ENCODE results near the gene FKTN.
A peak's percentile ranks its signal among the peaks of the same experiment; 100 is the strongest.
"Not testable (repeated sequence)": the region's sequence is repeated elsewhere in the genome, so short reads cannot be mapped to it uniquely, and the experiment has no call there.

The FKTN gene

GRCh38 chr9:105557804-105558610 is at the start of gene FKTN:
TSS of gene FKTN (plus strand) at chr9:105558131. CDS start at chr9:105575033, 16,902 bp downstream.
- TF ChIP-seq, protein P1, sequence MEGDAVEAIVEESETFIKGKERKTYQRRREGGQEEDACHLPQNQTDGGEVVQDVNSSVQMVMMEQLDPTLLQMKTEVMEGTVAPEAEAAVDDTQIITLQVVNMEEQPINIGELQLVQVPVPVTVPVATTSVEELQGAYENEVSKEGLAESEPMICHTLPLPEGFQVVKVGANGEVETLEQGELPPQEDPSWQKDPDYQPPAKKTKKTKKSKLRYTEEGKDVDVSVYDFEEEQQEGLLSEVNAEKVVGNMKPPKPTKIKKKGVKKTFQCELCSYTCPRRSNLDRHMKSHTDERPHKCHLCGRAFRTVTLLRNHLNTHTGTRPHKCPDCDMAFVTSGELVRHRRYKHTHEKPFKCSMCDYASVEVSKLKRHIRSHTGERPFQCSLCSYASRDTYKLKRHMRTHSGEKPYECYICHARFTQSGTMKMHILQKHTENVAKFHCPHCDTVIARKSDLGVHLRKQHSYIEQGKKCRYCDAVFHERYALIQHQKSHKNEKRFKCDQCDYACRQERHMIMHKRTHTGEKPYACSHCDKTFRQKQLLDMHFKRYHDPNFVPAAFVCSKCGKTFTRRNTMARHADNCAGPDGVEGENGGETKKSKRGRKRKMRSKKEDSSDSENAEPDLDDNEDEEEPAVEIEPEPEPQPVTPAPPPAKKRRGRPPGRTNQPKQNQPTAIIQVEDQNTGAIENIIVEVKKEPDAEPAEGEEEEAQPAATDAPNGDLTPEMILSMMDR (IDR thresholded peaks at IDR 0.05), result no peak
- peak within 1 kb of the TSS; percentile 93 for H3K27ac Mint-ChIP-seq
- peaks cover 52% of the 10 kb centered on the region for H3K9me3 Mint-ChIP-seq
- DNase-seq, result peak; percentile 86
- peaks cover 17% of the 10 kb centered on the region for H3K27me3 Mint-ChIP-seq (ENCODE audit: low read depth, poor library complexity)
- peaks cover 48% of the 10 kb centered on the region for H3K36me3 Mint-ChIP-seq (ENCODE audit: low read depth)
- H3K4me1 Mint-ChIP-seq, result peaks cover 17% of the 10 kb centered on the region
- peak within 1 kb of the TSS; percentile 94 for H3K4me3 Mint-ChIP-seq

GRCh38 chr9:105508530-105508929 is 49.4 kb upstream of the FKTN start:
- no peaks in the 10 kb centered on the region for H3K9me3 Mint-ChIP-seq
- H3K36me3 Mint-ChIP-seq (ENCODE audit: low read depth), result peaks cover 41% of the 10 kb centered on the region
- no peaks in the 10 kb centered on the region for H3K27me3 Mint-ChIP-seq (ENCODE audit: low read depth, poor library complexity)
- no peaks in the 10 kb centered on the region for H3K4me1 Mint-ChIP-seq
- no peak for DNase-seq
- no peak overlapping the region for H3K4me3 Mint-ChIP-seq
- no peak overlapping the region for H3K27ac Mint-ChIP-seq
- TF ChIP-seq, protein P1 (IDR thresholded peaks at IDR 0.05), result no peak

DNA sequence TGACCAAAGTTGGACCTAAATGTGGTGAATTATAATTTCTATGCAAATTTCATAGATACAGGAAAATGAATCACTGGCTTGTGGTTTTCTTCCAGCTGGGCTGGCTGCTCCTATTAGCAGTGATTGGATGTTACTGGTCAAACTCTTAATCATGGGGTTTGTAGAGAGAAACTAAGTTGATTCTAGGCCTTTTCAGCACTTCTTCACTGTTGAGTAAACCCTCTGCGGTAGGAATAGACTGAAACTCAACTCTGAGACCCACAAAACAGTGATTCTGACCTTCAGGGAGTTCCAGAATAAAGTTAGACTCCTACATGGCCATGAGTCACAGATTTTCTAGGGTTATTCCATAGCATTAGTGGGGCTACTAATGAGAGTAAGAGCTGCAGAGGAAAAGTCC is 47.9 kb upstream of the FKTN start:
- TF ChIP-seq, protein P1 (IDR thresholded peaks at IDR 0.05), result no peak
- H3K4me1 Mint-ChIP-seq, result peaks cover 5% of the 10 kb centered on the region
- no peak for DNase-seq
- no peak overlapping the region for H3K4me3 Mint-ChIP-seq
- H3K27me3 Mint-ChIP-seq (ENCODE audit: low read depth, poor library complexity), result no peaks in the 10 kb centered on the region
- no peak overlapping the region for H3K27ac Mint-ChIP-seq
- peaks cover 51% of the 10 kb centered on the region for H3K36me3 Mint-ChIP-seq (ENCODE audit: low read depth)
- H3K9me3 Mint-ChIP-seq, result peaks cover 6% of the 10 kb centered on the region

- Mint-ChIP-seq H3K9me3 (peaks cover 14% of the 10 kb centered on the region), H3K27ac (no peak overlapping the region), H3K27me3 (ENCODE audit: low read depth, poor library complexity) (no peaks in the 10 kb centered on the region), H3K4me3 (no peak overlapping the region), H3K4me1 (peaks cover 5% of the 10 kb centered on the region), H3K36me3 (ENCODE audit: low read depth) (peaks cover 60% of the 10 kb centered on the region)
- TF ChIP-seq, protein P1 (IDR thresholded peaks at IDR 0.05), result no peak
- DNase-seq, result no peak
These were observed 46.5 kb upstream of the FKTN start for GRCh38 chr9:105511446-105511845.

DNA sequence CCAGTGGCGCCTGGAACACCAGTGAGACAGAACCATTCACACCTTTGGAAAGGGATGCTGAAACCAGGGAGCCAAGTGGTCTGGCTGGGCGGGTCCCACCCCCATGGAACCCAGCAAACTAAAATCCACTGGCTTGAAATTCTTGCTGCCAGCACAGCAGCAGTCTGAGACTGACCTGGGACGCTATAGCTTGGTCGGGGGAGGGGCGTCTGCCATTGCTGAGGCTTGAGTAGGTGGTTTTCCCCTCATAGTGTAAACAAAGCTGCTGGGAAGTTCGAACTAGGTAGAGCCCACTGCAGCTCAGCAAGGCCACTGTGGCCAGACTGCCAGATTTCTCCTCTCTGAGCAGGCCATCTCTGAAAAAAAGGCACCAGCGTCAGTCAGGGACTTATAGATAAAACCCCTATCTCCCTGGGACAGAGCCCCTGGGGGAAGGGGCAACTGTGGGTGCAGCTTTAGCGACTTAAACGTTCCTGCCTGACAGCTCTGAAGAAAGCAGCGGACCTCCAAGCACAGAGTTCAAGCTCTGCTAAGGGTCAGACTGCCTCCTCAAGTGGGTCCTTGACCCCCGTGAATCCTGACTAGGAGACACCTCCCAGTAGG is 42.0 kb upstream of the FKTN start:
- peaks cover 85% of the 10 kb centered on the region for H3K36me3 Mint-ChIP-seq (ENCODE audit: low read depth)
- TF ChIP-seq, protein P1 (IDR thresholded peaks at IDR 0.05), result no peak
- H3K9me3 Mint-ChIP-seq, result peaks cover 55% of the 10 kb centered on the region
- H3K4me1 Mint-ChIP-seq, result peaks cover 5% of the 10 kb centered on the region
- H3K27me3 Mint-ChIP-seq (ENCODE audit: low read depth, poor library complexity), result no peaks in the 10 kb centered on the region
- H3K4me3 Mint-ChIP-seq, result no peak overlapping the region
- no peak for DNase-seq
- no peak overlapping the region for H3K27ac Mint-ChIP-seq

GRCh38 chr9:105519710-105520369 is 38.1 kb upstream of the FKTN start:
- Mint-ChIP-seq H3K36me3 (ENCODE audit: low read depth) (peaks cover 95% of the 10 kb centered on the region), H3K9me3 (peaks cover 80% of the 10 kb centered on the region)
- not testable (repeated sequence) for H3K27ac Mint-ChIP-seq; H3K4me1 Mint-ChIP-seq; H3K4me3 Mint-ChIP-seq; H3K27me3 Mint-ChIP-seq (ENCODE audit: low read depth, poor library complexity)
- DNase-seq, result peak; percentile 54

GRCh38 chr9:105520992-105521391 is 36.9 kb upstream of the FKTN start:
- not testable (repeated sequence) for H3K4me3 Mint-ChIP-seq; H3K27ac Mint-ChIP-seq; DNase-seq; H3K27me3 Mint-ChIP-seq (ENCODE audit: low read depth, poor library complexity); H3K4me1 Mint-ChIP-seq
- H3K9me3 Mint-ChIP-seq, result peaks cover 85% of the 10 kb centered on the region
- H3K36me3 Mint-ChIP-seq (ENCODE audit: low read depth), result peaks cover 95% of the 10 kb centered on the region

DNA sequence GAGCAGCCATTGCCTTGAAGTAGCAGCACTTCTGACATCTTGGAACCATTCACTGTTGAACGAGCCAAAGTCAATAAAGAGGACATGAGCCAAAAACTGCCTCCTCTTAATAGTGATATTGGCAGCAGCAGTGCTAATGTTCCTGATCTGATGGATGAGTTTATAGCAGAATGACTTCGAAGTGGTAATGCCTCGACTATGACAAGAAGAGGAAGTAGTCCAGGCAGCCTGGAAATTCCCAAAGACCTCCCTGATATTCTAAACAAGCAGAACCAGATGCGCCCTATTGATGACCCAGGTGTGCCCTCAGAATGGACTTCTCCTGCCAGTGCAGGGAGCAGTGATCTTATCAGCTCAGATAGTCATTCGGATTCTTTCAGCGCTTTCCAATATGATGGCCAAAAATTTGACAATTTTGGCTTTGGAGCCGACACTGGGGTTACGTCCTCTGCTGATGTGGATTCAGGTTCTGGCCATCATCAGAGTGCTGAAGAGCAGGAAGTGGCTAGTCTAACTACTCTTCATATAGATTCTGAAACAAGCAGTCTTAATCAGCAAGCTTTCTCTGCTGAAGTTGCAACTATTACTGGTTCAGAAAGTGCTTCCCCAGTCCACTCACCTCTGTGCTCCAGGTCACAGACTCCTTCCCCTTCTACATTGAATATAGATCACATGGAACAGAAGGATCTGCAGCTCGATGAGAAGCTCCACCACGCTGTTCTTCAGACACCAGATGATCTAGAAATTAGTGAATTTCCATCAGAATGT is 35.1 kb upstream of the FKTN start:
- not testable (repeated sequence) for H3K27me3 Mint-ChIP-seq (ENCODE audit: low read depth, poor library complexity); H3K4me1 Mint-ChIP-seq; H3K4me3 Mint-ChIP-seq; H3K27ac Mint-ChIP-seq; DNase-seq
- Mint-ChIP-seq H3K9me3 (peaks cover 79% of the 10 kb centered on the region), H3K36me3 (ENCODE audit: low read depth) (peaks cover 88% of the 10 kb centered on the region)

All from nephron progenitor cell (in vitro differentiated cells).